Right forelimb (tissue), 1 donor: ENCODE results near the gene ATXN1L.
A peak's percentile ranks its signal among the peaks of the same experiment; 100 is the strongest.
"Not testable (repeated sequence)": the region's sequence is repeated elsewhere in the genome, so short reads cannot be mapped to it uniquely, and the experiment has no call there.

Source experiments
- DNase-seq: peaks from one replicate; pipeline ENCODE4 v3.0.0-alpha.2; 2018

Gene ATXN1L

DNA sequence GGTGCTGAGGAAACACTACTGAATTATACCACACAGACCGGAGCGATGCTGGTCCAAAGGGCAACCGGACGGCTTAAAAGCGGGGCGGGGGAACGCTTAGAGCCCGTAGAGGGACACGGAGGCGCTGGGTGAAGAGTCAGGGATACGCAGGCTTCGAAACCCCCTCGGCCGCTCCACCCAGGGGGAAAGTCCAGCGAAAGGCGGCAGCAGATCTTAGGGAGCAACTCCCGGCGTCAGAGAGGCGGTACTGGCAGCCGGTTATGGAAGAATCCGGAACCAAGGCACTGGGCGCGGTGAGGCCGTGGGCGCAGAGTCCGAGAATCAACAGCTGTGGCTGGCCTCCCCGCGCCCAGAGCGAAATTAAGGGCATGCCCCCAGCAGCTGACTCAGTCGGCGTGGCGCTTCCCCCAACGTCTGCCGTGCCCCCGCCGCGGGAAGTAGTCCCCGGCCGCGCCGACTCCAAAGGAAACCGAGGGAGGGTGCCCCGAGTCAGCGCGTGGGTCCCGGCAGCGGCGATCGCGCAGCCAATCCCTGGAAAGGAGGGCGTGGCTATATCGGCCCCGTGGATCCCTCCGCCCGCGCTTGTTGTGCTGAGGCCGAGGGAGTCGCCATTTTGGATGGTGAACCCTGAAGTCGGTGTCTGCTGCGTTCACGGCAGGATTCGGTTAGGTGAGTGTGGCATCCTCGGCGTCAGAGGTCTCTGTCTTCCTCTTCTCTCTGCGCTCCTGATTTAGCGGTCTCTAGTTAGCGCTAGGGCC, 49.3 kb downstream of the ATXN1L start, which contains the start of gene IST1:
Gene IST1, plus strand, starts transcription at position 611 of the 758 bp plus-strand sequence. CDS start 20,110 bp downstream, outside the sequence.
- peak; percentile 98 for DNase-seq

DNA sequence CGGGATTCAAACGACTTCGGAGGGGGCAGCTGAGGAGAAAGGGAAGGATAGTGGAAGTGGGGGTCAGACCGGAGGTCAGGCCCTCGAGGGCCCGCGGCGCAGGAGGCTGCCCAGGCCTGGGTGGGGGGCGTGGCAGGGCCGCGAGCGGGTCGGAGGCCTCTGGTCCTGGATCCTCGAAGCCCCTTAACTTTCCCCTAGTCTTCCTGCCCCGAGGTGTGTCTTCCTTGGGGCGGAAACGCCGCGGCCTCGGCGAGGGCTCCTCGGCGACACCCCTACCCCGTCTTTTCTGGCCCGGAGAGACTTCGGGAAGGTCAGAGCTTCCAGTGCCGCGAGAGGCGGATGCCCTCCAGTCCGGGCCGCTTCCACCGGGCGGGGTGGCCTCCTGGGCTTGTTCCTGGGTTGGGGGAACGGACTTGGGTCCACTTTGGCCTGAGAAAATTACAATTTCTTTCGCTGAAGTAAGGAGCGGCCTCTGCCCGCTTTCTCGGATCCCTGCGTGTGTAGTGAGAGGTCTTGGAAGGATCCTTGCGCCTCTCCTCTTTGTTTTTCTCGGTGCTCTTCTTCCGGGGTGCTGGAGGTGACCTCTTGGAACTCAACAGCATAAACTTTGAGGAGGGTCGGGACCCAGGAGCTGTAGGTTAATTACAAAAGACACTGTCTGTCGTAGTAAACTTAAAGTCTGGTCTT, 50.0 kb downstream of the ATXN1L start:
- DNase-seq, result peak; percentile 73

- no peak for DNase-seq
Measured at GRCh38 chr16:71896764-71897368, 51.1 kb downstream of the ATXN1L start.

GRCh38 chr16:71899171-71899570, 53.4 kb downstream of the ATXN1L start:
- no peak for DNase-seq

- DNase-seq, result no peak
Measured at GRCh38 chr16:71902656-71903365, 57.0 kb downstream of the ATXN1L start.

GRCh38 chr16:71903608-71904007, 57.8 kb downstream of the ATXN1L start:
- DNase-seq, result no peak

- DNase-seq, result no peak
Measured at GRCh38 chr16:71904239-71904638, 58.5 kb downstream of the ATXN1L start.

GRCh38 chr16:71905765-71906164, 60.0 kb downstream of the ATXN1L start:
- not testable (repeated sequence) for DNase-seq
